Prostate gland (tissue), 2 donors: ENCODE data around the gene IFT43.

Experiments used
- CTCF ChIP-seq, 4 experiments: fragments of 200-600 bp in 2 of 4; fragments of 450-650 bp in 2 of 4; sonication (generic) in 2 of 4; IDR thresholded peaks; 1 replicate in 3 of 4; 2 replicates in 1 of 4; pipeline ENCODE4 v1.5.1; 2016 to 2019; ENCODE audit warnings: antibody characterized with exemption in 4 of 4, mild to moderate bottlenecking in 2 of 4, moderate library complexity in 2 of 4
- POLR2A ChIP-seq: fragments of 450-650 bp; IDR thresholded peaks from one replicate; pipeline ENCODE4 v1.6.1; 2016; ENCODE audit warnings: antibody characterized with exemption, mild to moderate bottlenecking

- TF ChIP-seq POLR2A, result no peak
- TF ChIP-seq CTCF (IDR thresholded peaks at IDR 0.05), result no peak
Observed at GRCh38 chr14:75986439-75986765, 839 bp downstream of the IFT43 start.
